Measurements from ENCODE around the gene POLR1G. TPM values are rescaled to one million over a fixed set of nuclear protein-coding genes. Genes with fewer than 3 reads are reported as not detected.
A peak's percentile ranks its signal among the peaks of the same experiment; 100 is the strongest.

The POLR1G gene
- total RNA-seq, 1 experiment from 2014 or later: 43.4 TPM

- Histone ChIP-seq H3K14ac (ENCODE audit: insufficient read depth, low read length) (peak overlapping the region; percentile 60; the same call in 1 of the 2 replicates), H3T11ph (ENCODE audit: low read length) (no peak overlapping the region), H2BK15ac (ENCODE audit: low read depth, low read length) (no peak overlapping the region), H3K27ac (ENCODE audit: insufficient read length, low read depth, low read length) (peak overlapping the region; percentile 84), H2AFZ (ENCODE audit: low read length) (no peak overlapping the region), H2BK5ac (ENCODE audit: insufficient read length, low read length) (no peak overlapping the region), H3K23ac (ENCODE audit: insufficient read length, low read depth, low read length) (no peak overlapping the region), H3K79me1 (ENCODE audit: insufficient read depth, low read depth, low read length, poor library complexity, severe bottlenecking) (no peaks in the 10 kb centered on the region), H3K4me2 (ENCODE audit: insufficient read depth, insufficient read length, low read length) (peak overlapping the region; percentile 84), H3K56ac (ENCODE audit: insufficient read length, low read depth, low read length) (no peak overlapping the region), H2BK120ac (ENCODE audit: low read depth, low read length, poor library complexity, severe bottlenecking) (no peak overlapping the region), H2AK5ac (ENCODE audit: insufficient read length, low read length) (no peak overlapping the region), H3K79me2 (ENCODE audit: insufficient read depth, low read length) (no peaks in the 10 kb centered on the region), H2BK12ac (ENCODE audit: insufficient read length, low read depth, low read length) (no peak overlapping the region), H4K8ac (replicated peaks; ENCODE audit: insufficient read length, low read depth, low read length) (no peak overlapping the region), H3K18ac (ENCODE audit: insufficient read length, low read depth, low read length) (peak overlapping the region; percentile 55), H3K23me2 (ENCODE audit: insufficient read length, low read depth, low read length, poor library complexity, severe bottlenecking) (peaks cover 18% of the 10 kb centered on the region), H3K4ac (ENCODE audit: low read depth, low read length) (no peak overlapping the region), H4K20me1 (ENCODE audit: control insufficient read depth, insufficient read depth, insufficient read length) (no peaks in the 10 kb centered on the region), H3K4me1 (ENCODE audit: insufficient read depth, low read length) (peaks cover 2% of the 10 kb centered on the region; the same call in 1 of the 2 replicates), H3K9ac (ENCODE audit: extremely low read depth, insufficient read length, low read length) (peak overlapping the region; percentile 47), H4K5ac (ENCODE audit: insufficient read length, low read depth, low read length) (no peak overlapping the region), H3K9me3 (ENCODE audit: control insufficient read depth, low read depth, low read length) (no peaks in the 10 kb centered on the region), H3K27me3 (ENCODE audit: insufficient read depth, low read length) (no peaks in the 10 kb centered on the region), H2BK20ac (ENCODE audit: low read depth, low read length, poor library complexity, severe bottlenecking) (no peak overlapping the region), H4K91ac (ENCODE audit: insufficient read length, low read depth, low read length) (no peak overlapping the region)
- Mint-ChIP-seq H3K27me3 (ENCODE audit: low read depth) (no peaks in the 10 kb centered on the region; the same call in 1 of the 2 replicates), H3K4me1 (peaks cover 23 to 30% of the 10 kb centered on the region in 2 experiments), H3K27ac (peak overlapping the region; percentile 99), H3K4me3 (peak overlapping the region; percentile 85 to 94), H3K9me3 (no peaks in the 10 kb centered on the region; a peak in 2 of 5 replicates), H3K36me3 (ENCODE audit: insufficient read depth in 1 of 3, low read depth in 3 of 3) (peaks cover 9 to 15% (median 15%) of the 10 kb centered on the region in 3 experiments; a peak in 6 of 7 replicates)
- no CpG with 5 or more reads among the region's 24 CpGs for WGBS (ENCODE audit: extremely low coverage, insufficient read length, low lambda C conversion rate)
- peak; percentile 86 for DNase-seq
- no peak for TF ChIP-seq CTCF (conservative IDR thresholded peaks at IDR 0.05)
Observed at GRCh38 chr19:45424191-45425058, 18.0 kb downstream of the POLR1G start.
